DOHH2 (cell line): Measurements from ENCODE around the gene PTGR3.
A peak's percentile ranks its signal among the peaks of the same experiment; 100 is the strongest.

Source experiments
- H3F3A ChIP-seq: fragments of 200-600 bp; sonication (generic), shearing (Covaris generic); 2 replicates; pipeline ENCODE4 v1.6.0; 2016; ENCODE audit warnings: antibody characterized with exemption, mild to moderate bottlenecking; ENCODE audit not compliant: control insufficient read depth, insufficient read depth
- H3K27ac ChIP-seq: fragments of 200-600 bp; sonication (generic); 2 replicates; pipeline ENCODE4 v1.5.1; 2014; ENCODE audit warnings: low read depth, mild to moderate bottlenecking, low read length, moderate library complexity
- H3K27me3 ChIP-seq: fragments of 200-600 bp; sonication (generic); 2 replicates; pipeline ENCODE4 v1.6.1; 2014; ENCODE audit warnings: mild to moderate bottlenecking, low read length, mixed read lengths; ENCODE audit not compliant: control insufficient read depth
- H3K36me3 ChIP-seq: fragments of 200-600 bp; sonication (generic); 2 replicates; pipeline ENCODE4 v1.6.1; 2014; ENCODE audit warnings: mild to moderate bottlenecking, low read length, moderate library complexity, mixed read lengths; ENCODE audit not compliant: control insufficient read depth
- H3K4me1 ChIP-seq: fragments of 200-600 bp; sonication (generic); 2 replicates; pipeline ENCODE4 v1.6.1; 2014; ENCODE audit warnings: mild to moderate bottlenecking, low read length, mixed read lengths; ENCODE audit not compliant: control insufficient read depth
- H3K4me2 ChIP-seq: fragments of 200-600 bp; sonication (generic); 2 replicates; pipeline ENCODE4 v1.6.0; 2014; ENCODE audit warnings: mild to moderate bottlenecking, low read length, moderate library complexity
- H3K4me3 ChIP-seq: fragments of 200-600 bp; sonication (generic); 2 replicates; pipeline ENCODE4 v1.5.1; 2014; ENCODE audit warnings: mild to moderate bottlenecking, low read length, mixed read lengths
- H3K79me2 ChIP-seq: fragments of 200-600 bp; sonication (generic); 2 replicates; pipeline ENCODE4 v1.6.1; 2014; ENCODE audit warnings: mild to moderate bottlenecking, low read length, mixed read lengths; ENCODE audit not compliant: control insufficient read depth
- H3K9me2 ChIP-seq: fragments of 200-600 bp; sonication (generic); replicated peaks from 2 replicates; pipeline ENCODE4 v1.6.1; 2014; ENCODE audit warnings: mild to moderate bottlenecking, low read length, mixed read lengths; ENCODE audit not compliant: control insufficient read depth
- H3K9me3 ChIP-seq: fragments of 200-600 bp; sonication (generic); 2 replicates; pipeline ENCODE4 v1.6.1; 2014; ENCODE audit warnings: antibody characterized with exemption, low read length, mixed read lengths; ENCODE audit not compliant: control insufficient read depth, insufficient read depth
- H4K20me1 ChIP-seq: fragments of 200-600 bp; sonication (generic); 2 replicates; pipeline ENCODE4 v1.6.0; 2014; ENCODE audit warnings: low read depth, mild to moderate bottlenecking, antibody characterized with exemption, low read length, moderate library complexity; ENCODE audit not compliant: control insufficient read depth, insufficient read depth
- CTCF ChIP-seq: fragments of 200-600 bp; sonication (generic); IDR thresholded peaks from one replicate; pipeline ENCODE4 v1.5.1; 2014; ENCODE audit warnings: antibody characterized with exemption, mild to moderate bottlenecking, low read depth, low read length; ENCODE audit not compliant: poor library complexity, severe bottlenecking
- EZH2phosphoT487 ChIP-seq: fragments of 200-600 bp; sonication (generic); IDR thresholded peaks from 2 replicates; pipeline ENCODE4 v1.6.1; 2017; ENCODE audit warnings: borderline replicate concordance, mild to moderate bottlenecking, antibody characterized with exemption, low read length, moderate library complexity, mixed read lengths

Gene PTGR3

GRCh38 chr18:75216911-75217689 is 8.2 kb upstream of the PTGR3 start:
- Histone ChIP-seq H3K27ac (no peak overlapping the region), H3K9me3 (no peaks in the 10 kb centered on the region), H3K27me3 (no peaks in the 10 kb centered on the region), H3K79me2 (peaks cover 90% of the 10 kb centered on the region), H4K20me1 (peaks cover 3% of the 10 kb centered on the region; the same call in 1 of the 2 replicates), H3K4me3 (no peak overlapping the region), H3K36me3 (peaks cover 4% of the 10 kb centered on the region; the same call in 1 of the 2 replicates), H3F3A (no peaks in the 10 kb centered on the region), H3K4me1 (peaks cover 29% of the 10 kb centered on the region), H3K4me2 (no peak overlapping the region), H3K9me2 (no peaks in the 10 kb centered on the region)
- TF ChIP-seq CTCF (no peak), EZH2phosphoT487 (no peak)

GRCh38 chr18:75216212-75216910 is 7.4 kb upstream of the PTGR3 start:
- Histone ChIP-seq H3K9me3 (no peaks in the 10 kb centered on the region), H3K4me1 (peaks cover 30% of the 10 kb centered on the region), H3K4me3 (no peak overlapping the region), H3K9me2 (no peaks in the 10 kb centered on the region), H3K27me3 (no peaks in the 10 kb centered on the region), H4K20me1 (peaks cover 3% of the 10 kb centered on the region; the same call in 1 of the 2 replicates), H3K36me3 (peaks cover 4% of the 10 kb centered on the region; the same call in 1 of the 2 replicates), H3F3A (no peaks in the 10 kb centered on the region), H3K4me2 (peak overlapping the region; percentile 13), H3K79me2 (peaks cover 85% of the 10 kb centered on the region), H3K27ac (no peak overlapping the region)
- TF ChIP-seq EZH2phosphoT487 (no peak), CTCF (no peak)

GRCh38 chr18:75215663-75216062 is 6.7 kb upstream of the PTGR3 start:
- Histone ChIP-seq H4K20me1 (peaks cover 3% of the 10 kb centered on the region; the same call in 1 of the 2 replicates), H3K9me2 (no peaks in the 10 kb centered on the region), H3K9me3 (no peaks in the 10 kb centered on the region), H3K4me1 (peaks cover 30% of the 10 kb centered on the region), H3K4me3 (no peak overlapping the region), H3K36me3 (peaks cover 4% of the 10 kb centered on the region; the same call in 1 of the 2 replicates), H3K79me2 (peaks cover 85% of the 10 kb centered on the region), H3K4me2 (peak overlapping the region; percentile 10; the same call in 1 of the 2 replicates), H3K27ac (no peak overlapping the region), H3K27me3 (no peaks in the 10 kb centered on the region), H3F3A (no peaks in the 10 kb centered on the region)
- TF ChIP-seq CTCF (no peak), EZH2phosphoT487 (no peak)
